Measurements from ENCODE around the gene LIG3.
A peak's percentile ranks its signal among the peaks of the same experiment; 100 is the strongest.
"Not testable (repeated sequence)": the region's sequence is repeated elsewhere in the genome, so short reads cannot be mapped to it uniquely, and the experiment has no call there.

LIG3 gene

DNA sequence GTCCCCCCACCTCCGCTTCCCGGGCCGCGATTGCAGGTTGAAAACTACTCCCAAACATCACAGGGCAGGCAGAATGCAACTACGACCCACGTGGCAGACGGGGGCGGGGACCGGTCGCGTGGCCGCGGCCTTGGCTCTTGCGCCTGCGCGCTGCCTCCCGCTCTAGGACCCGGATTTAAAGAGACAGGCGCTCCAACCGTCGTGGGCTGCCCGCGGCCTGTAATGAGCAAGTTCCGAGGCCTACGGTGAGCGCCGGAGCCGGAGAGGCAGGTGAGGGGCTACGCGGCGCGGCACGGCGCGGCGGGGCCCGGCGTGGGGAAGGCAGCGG, at the start of gene LIG3:
Gene LIG3, plus strand, starts transcription at position 160 of the 328 bp plus-strand sequence. CDS start 2,494 bp downstream, outside the sequence.
- Mint-ChIP-seq H3K27me3 (peaks cover 4% of the 10 kb centered on the region), H3K4me3 (peak within 1 kb of the TSS; percentile 90), H3K4me1 (peaks cover 41% of the 10 kb centered on the region), H3K36me3 (peaks cover 8% of the 10 kb centered on the region), H3K9me3 (no peaks in the 10 kb centered on the region), H3K27ac (peak within 1 kb of the TSS; percentile 99)
- DNase-seq = peak; percentile 96
- CTCF ChIA-PET = no interaction called here

GRCh38 chr17:34950780-34951179, 29.5 kb upstream of the LIG3 start:
- H3K4me3 Mint-ChIP-seq, H3K9me3 Mint-ChIP-seq, DNase-seq, H3K27ac Mint-ChIP-seq, H3K36me3 Mint-ChIP-seq, H3K27me3 Mint-ChIP-seq, H3K4me1 Mint-ChIP-seq, CTCF ChIA-PET: not testable (repeated sequence)

- Mint-ChIP-seq H3K4me3 (no peak overlapping the region), H3K36me3 (peaks cover 10% of the 10 kb centered on the region)
Measured at GRCh38 chr17:34958438-34958837, 21.9 kb upstream of the LIG3 start.

GRCh38 chr17:34961093-34961911, 19.0 kb upstream of the LIG3 start, which contains the start of the genes CCT6B and ZNF830:
TSS of gene CCT6B (minus strand) at chr17:34961460. CDS start at chr17:34961393, 67 bp downstream.
TSS of gene ZNF830 (plus strand) at chr17:34961540. CDS start at chr17:34961567, 27 bp downstream.
- Mint-ChIP-seq H3K9me3 (no peaks in the 10 kb centered on the region), H3K27me3 (peaks cover 13% of the 10 kb centered on the region), H3K4me3 (peak within 1 kb of the TSS; percentile 100), H3K27ac (peak within 1 kb of the TSS; percentile 99), H3K36me3 (peaks cover 24% of the 10 kb centered on the region), H3K4me1 (peaks cover 28% of the 10 kb centered on the region)
- peak; percentile 96 for DNase-seq
- CTCF ChIA-PET = interaction anchor here (0.7 kb wide), 1 partner anchor 157 kb away, joined by 3 read pairs; no protein-coding TSS in a partner anchor

More at GRCh38 chr17:34958438-34958837, 21.9 kb upstream of the LIG3 start:
- DNase-seq = no peak
- CTCF ChIA-PET = interaction anchor here (0.5 kb wide), 1 partner anchor 19 kb away, joined by 3 read pairs; no protein-coding TSS in a partner anchor
- H3K27me3 Mint-ChIP-seq = peaks cover 17% of the 10 kb centered on the region
- no peak overlapping the region for H3K27ac Mint-ChIP-seq
- peaks cover 23% of the 10 kb centered on the region for H3K4me1 Mint-ChIP-seq
- no peaks in the 10 kb centered on the region for H3K9me3 Mint-ChIP-seq

DNA sequence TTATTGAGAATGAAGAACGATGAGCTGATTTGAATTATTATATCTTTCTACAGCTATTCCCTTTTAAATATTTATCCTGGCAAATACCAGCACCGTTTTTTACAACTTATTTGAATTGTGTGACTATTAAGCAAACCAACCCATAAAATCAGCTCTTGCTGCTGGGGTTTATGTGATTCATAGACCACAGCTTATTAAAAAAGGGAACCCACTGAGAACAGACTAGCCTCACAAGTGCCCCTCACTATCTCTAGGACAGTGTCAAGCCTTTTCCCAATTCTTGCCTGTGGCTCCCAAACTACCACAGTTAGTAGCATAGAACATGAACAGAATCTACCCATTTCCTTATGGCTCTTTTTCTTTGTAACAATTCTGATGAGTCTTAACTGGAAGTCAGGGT, 6.1 kb upstream of the LIG3 start:
- peaks cover 4% of the 10 kb centered on the region for H3K27me3 Mint-ChIP-seq
- DNase-seq = no peak
- no peak overlapping the region for H3K27ac Mint-ChIP-seq
- H3K4me3 Mint-ChIP-seq = no peak overlapping the region
- CTCF ChIA-PET = interaction anchor here (1.0 to 2.1 kb wide), 3 partner anchors 9 to 145 kb away, joined by 3 to 6 read pairs (median 4); no protein-coding TSS in a partner anchor
- H3K4me1 Mint-ChIP-seq = peaks cover 2% of the 10 kb centered on the region
- H3K36me3 Mint-ChIP-seq = peaks cover 2% of the 10 kb centered on the region
- no peaks in the 10 kb centered on the region for H3K9me3 Mint-ChIP-seq

- H3K4me3 Mint-ChIP-seq = no peak overlapping the region
- H3K27me3 Mint-ChIP-seq = peaks cover 4% of the 10 kb centered on the region
- CTCF ChIA-PET = interaction anchor here (2.1 kb wide), 1 partner anchor 11 kb away, joined by 6 read pairs; no protein-coding TSS in a partner anchor
- no peak for DNase-seq
- H3K36me3 Mint-ChIP-seq = no peaks in the 10 kb centered on the region
- H3K27ac Mint-ChIP-seq = no peak overlapping the region
- H3K4me1 Mint-ChIP-seq = peaks cover 11% of the 10 kb centered on the region
- no peaks in the 10 kb centered on the region for H3K9me3 Mint-ChIP-seq
Measured at GRCh38 chr17:34974794-34975785, 5.2 kb upstream of the LIG3 start.

- Mint-ChIP-seq H3K27me3 (peaks cover 4% of the 10 kb centered on the region), H3K9me3 (no peaks in the 10 kb centered on the region), H3K27ac (no peak overlapping the region), H3K4me1 (peaks cover 39% of the 10 kb centered on the region), H3K36me3 (peaks cover 6% of the 10 kb centered on the region), H3K4me3 (no peak overlapping the region)
- DNase-seq = no peak
- CTCF ChIA-PET = no interaction called here
Measured at GRCh38 chr17:34979153-34979552, 1.2 kb upstream of the LIG3 start.

DNA sequence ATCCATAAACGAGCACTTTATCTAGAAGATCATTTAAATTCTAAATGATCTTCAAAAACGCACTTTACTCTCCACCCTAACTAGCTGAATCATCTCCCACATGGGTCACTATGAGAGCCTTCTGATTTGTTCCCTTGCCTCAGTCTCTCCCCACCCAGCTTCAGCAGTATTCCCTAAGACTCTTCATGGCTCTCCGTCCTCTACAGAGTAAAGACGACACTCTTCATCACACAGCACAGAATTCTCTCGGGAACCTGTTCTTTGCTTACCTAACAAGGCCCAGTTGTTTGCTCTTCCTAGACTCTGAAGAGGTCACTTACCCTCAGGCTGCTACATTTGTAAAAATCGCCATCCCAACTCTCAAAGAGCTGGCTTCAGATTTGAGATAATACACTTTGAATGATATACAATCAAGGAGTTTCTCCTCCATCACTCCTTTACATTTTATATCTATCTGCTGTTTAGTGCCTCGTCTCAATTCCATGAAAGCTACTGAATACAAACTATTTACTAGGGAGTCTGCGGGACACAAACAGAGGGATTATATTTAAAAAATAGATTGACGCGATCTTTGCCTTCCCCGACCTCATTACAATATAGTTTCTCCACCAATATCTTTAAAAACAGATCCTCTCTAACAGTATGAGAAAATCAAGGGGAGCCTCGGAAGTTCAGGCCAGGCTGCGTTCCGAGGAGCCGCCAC, 511 bp upstream of the LIG3 start:
- Mint-ChIP-seq H3K27me3 (peaks cover 4% of the 10 kb centered on the region), H3K36me3 (peaks cover 6% of the 10 kb centered on the region), H3K4me3 (peak overlapping the region; percentile 90), H3K9me3 (no peaks in the 10 kb centered on the region), H3K27ac (peak overlapping the region; percentile 97), H3K4me1 (peaks cover 41% of the 10 kb centered on the region)
- CTCF ChIA-PET = no interaction called here
- DNase-seq = no peak

DNA sequence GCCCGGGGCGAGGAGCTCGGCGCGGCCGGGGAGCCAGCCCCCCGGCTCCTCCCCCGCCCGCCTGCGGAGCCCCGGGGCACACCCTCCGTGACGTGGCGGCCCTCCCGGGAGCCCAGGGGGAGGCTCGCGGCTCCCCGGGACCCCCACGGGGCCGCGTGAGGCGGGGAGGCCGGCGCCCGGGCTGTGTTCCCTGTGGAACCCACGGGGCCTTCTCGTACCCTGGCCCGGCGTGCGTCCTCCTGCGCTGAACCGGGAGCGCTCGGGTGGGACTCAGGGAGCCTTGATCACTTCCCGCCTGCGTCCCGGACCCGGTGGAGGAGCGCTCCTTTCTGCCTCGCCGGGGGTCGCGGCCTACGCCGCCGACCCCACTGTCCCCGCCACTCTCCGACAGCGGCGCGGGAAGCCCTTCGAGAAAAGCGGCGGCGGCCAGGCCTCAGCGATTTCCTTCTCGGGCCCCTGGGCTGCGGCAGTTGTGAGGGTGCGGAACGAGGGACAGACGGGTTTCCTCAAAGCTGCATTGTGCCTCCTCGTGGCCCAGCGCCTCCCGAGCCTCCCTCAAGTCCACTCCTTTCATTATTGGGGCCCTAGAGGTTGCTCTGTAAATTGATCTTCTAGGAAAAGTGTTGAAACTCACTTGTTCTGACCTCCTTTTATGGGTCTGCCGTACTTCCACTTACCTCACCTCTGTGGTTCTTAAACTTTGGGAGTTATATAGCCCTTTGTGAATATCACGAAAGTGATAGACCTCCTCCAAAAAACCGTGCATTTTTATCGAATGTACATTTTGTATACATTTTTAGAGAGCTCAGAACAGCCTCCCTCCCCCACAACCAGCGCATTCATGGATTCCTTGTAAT, 597 bp downstream of the LIG3 start:
- H3K27ac Mint-ChIP-seq = peak overlapping the region; percentile 99
- H3K36me3 Mint-ChIP-seq = peaks cover 12% of the 10 kb centered on the region
- CTCF ChIA-PET = interaction anchor here (1.0 to 1.9 kb wide), 5 partner anchors 10 to 138 kb away, joined by 3 to 8 read pairs (median 3); no protein-coding TSS in a partner anchor
- peaks cover 4% of the 10 kb centered on the region for H3K27me3 Mint-ChIP-seq
- H3K9me3 Mint-ChIP-seq = no peaks in the 10 kb centered on the region
- H3K4me1 Mint-ChIP-seq = peaks cover 41% of the 10 kb centered on the region
- peak overlapping the region; percentile 90 for H3K4me3 Mint-ChIP-seq
- peak; percentile 83 for DNase-seq

GRCh38 chr17:34981538-34982241, 1.4 kb downstream of the LIG3 start:
- Mint-ChIP-seq H3K4me3 (peak overlapping the region; percentile 84), H3K27ac (peak overlapping the region; percentile 99), H3K9me3 (no peaks in the 10 kb centered on the region), H3K4me1 (peaks cover 41% of the 10 kb centered on the region), H3K36me3 (peaks cover 20% of the 10 kb centered on the region), H3K27me3 (no peaks in the 10 kb centered on the region)
- no peak for DNase-seq
- CTCF ChIA-PET = interaction anchor here (1.0 to 1.9 kb wide), 5 partner anchors 9 to 137 kb away, joined by 3 to 8 read pairs (median 3); no protein-coding TSS in a partner anchor

- DNase-seq = no peak
- no peak overlapping the region for H3K27ac Mint-ChIP-seq
- no peaks in the 10 kb centered on the region for H3K27me3 Mint-ChIP-seq
- CTCF ChIA-PET = interaction anchor here (0.8 kb wide), 1 partner anchor 127 kb away, joined by 3 read pairs; no protein-coding TSS in a partner anchor
- H3K9me3 Mint-ChIP-seq = no peaks in the 10 kb centered on the region
- no peak overlapping the region for H3K4me3 Mint-ChIP-seq
- H3K36me3 Mint-ChIP-seq = peaks cover 47% of the 10 kb centered on the region
- H3K4me1 Mint-ChIP-seq = peaks cover 23% of the 10 kb centered on the region
Measured at GRCh38 chr17:34987232-34987631, 6.9 kb downstream of the LIG3 start.

DNA sequence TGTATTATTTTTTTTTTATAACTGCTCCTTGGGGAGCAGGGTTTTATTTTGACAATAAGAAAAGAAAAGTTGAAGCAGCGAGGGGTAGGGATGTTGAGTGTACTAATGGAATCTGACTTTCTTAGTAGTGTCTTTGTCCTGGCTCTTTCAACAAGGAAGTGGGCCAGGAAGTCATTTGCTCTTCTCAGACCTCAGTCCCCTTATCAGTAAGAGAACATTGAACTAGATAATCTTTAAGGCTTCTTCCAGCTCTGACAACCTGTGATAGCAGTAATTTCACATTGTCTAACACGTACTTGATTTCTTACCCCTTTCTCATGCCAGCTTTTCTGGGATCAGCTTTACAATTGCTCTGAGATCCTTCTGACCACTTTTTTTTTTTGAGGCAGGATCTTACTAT, 8.3 kb downstream of the LIG3 start:
- peaks cover 55% of the 10 kb centered on the region for H3K36me3 Mint-ChIP-seq
- no peaks in the 10 kb centered on the region for H3K27me3 Mint-ChIP-seq
- CTCF ChIA-PET = interaction anchor here (0.5 kb wide), 1 partner anchor 815 kb away, joined by 3 read pairs; no protein-coding TSS in a partner anchor
- H3K4me3 Mint-ChIP-seq = no peak overlapping the region
- H3K4me1 Mint-ChIP-seq = peaks cover 16% of the 10 kb centered on the region
- DNase-seq = no peak
- no peaks in the 10 kb centered on the region for H3K9me3 Mint-ChIP-seq
- no peak overlapping the region for H3K27ac Mint-ChIP-seq

Measured in activated naive CD4-positive, alpha-beta T cell treated with anti-CD3 and anti-CD28 coated beads, Interleukin-2, amount 10 ng/mL, durations not matched to agents 7 days and 5 days (primary cell).